ENCODE measurements around the gene ARHGAP25. TPM values are rescaled to one million over a fixed set of nuclear protein-coding genes. Genes with fewer than 3 reads are reported as not detected.

The ARHGAP25 gene
- total RNA-seq, 1 donor from 2014 or later: 3.1 TPM

DNA sequence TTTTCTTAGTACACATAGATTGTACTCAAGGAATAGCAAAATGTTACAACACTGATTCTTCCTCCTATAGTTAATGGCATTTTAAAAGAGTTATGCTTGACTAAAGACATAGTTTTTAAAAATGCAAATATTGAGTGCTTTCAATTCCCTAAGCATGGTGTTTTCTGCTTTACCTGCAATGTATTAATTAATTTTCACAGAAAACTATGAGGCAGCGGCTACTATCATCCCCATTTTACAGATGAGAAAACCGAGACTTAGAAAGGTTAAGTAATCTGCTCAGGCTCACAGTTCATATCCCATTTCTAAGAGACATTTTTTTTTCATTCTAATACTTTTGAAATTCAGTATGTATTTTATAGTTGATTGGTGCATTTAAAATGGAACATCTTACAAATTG, 98.6 kb downstream of the ARHGAP25 start:
- no peak for ATAC-seq

DNA sequence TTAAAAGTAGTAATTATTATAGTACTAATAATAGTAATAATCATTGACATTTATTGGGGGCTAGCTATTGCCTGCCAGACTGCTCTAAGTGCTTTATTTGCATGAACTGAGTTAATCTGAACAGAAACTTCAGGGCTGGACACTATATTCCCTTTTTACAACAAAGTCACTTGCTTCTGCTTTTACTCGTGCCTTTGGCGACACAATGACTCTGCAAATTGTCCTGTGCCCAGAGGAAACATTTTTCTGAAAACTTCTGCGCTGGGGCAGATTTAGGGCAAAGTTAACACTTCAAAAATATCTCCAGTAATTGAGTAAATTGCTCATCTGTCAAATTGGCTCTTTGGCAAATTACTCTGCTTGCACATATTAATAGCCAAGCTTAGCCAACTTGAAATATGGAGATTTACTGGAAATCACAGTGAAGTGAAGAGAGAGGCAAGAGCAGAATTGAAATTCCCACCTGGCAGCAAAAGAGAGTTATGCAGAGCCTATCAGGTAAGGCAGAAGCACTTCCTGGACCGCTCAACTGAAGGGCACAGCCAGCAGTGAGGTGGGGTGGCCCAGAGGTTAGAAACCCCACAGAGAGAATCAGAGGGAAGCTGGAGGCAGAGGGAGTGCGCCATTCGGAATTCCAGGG, 100.2 kb downstream of the ARHGAP25 start:
- ATAC-seq: no peak

DNA sequence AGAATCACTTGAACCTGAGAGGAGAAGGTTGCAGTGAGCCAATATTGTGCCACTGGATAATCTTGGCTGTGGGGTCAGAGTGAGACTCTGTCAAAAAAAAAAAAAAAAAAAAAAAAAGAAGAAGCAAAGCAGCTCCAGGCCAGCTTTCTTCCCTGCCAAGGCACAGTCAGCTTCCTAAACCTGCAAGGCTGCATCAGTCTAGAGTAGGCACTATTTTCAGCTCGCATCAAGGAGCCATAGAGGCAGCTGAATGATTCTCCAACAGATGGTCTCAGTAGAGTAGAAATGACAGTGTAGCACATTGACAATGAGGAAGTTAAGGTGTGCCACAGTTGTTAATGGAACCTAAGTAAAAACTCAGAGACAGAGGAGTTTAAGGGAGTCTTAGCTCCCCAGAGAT, 101.0 kb downstream of the ARHGAP25 start:
- ATAC-seq: no peak

DNA sequence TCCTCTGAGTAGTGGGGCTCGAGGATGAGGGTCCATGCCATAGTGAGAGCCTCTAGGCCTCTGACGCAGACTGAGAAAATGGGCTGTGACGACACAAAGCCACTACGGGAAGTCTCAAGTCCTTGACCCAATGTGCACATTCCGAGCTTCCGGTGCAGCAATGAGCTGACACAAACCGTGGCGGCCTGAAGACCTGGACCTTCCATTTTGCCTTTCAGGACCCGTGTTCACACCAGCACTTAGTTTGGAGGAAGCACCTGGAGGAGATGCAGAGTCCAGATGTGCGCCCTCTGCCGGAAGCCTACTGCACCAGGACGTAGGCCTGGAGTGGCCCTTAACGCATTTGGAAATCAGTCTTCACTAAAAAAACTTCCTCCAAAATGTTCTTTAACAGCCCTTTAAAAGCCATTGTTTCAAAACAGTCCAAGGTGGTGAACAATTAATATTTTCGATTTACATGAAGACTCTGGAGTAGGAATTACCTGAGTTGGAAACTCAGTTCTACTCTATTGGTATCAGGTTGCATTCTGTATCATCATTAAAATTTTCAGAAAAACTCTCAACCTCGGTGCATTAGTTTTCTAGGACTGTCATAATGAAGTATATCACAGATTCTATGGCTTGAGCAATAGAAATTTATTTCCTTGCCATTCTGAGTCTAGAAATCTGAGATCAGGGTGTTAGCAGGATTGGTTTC, 102.7 kb downstream of the ARHGAP25 start:
- ATAC-seq: peak; percentile 63

DNA sequence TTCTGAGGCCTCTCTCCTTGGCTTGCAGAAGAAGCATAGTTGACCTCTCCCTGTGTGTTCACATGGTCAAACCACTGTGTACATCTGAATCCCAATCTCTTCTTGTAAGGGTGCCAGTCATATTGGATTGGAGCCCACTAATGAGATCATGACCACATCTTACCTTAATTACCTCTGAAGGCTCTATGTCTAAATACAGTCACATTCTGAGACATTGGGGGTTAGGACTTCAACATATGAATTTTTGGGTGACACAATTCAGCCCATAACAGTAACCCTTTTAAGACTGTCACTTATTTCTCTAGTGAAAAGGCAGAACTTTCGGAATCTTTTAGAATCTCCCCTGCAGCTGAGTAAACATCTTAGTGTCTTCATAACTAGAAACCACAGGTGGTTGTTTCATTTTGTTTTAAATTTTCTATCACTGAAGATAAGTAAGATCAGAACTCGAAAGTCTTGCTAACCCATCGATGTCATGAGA, 103.3 kb downstream of the ARHGAP25 start:
- ATAC-seq: no peak

DNA sequence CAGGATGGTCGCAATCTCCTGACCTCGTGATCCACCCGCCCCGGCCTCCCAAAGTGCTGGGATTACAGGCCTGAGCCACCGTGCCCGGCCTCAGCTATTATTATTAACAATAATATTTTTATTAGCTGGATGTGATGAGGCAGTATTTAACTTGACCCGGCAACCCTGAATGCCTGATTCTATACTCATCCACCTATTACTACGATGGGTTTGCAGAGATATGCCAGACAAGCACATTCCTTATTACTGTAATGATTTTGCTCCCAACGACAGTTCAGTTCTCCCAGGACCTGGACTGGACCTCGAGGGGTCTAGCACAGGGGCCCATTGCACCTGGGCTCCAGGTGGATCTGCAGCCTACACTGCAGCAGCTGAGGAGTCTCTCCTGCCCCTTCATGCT, 104.0 kb downstream of the ARHGAP25 start:
- no peak for ATAC-seq

DNA sequence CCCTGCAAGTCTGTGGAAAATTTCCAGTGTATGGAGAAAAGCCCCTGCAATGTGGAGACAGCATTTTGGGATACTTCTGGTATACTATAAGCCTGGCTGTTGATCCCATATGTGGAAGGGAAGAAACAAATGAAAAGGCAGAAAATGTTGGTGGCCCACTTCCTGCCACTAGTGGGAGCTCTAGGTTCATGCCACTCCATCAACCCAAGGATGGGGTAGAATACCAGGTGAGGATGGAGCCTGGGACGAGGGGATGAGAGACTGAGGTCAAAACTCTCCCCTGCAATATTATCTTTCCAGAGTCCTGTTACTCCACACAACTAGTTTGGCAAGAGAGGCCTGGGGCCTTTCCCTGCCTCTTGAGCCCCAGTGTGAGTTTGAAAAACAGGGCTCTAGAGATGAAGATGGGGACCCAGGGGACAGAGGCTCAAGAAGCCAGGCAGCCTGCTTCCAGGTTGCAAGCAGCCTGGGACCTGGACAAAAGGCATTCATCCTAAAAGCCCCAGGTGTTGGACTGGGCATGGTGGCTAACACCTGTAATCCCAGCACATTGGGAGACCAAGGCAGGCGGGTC, 104.7 kb downstream of the ARHGAP25 start:
- ATAC-seq: no peak

DNA sequence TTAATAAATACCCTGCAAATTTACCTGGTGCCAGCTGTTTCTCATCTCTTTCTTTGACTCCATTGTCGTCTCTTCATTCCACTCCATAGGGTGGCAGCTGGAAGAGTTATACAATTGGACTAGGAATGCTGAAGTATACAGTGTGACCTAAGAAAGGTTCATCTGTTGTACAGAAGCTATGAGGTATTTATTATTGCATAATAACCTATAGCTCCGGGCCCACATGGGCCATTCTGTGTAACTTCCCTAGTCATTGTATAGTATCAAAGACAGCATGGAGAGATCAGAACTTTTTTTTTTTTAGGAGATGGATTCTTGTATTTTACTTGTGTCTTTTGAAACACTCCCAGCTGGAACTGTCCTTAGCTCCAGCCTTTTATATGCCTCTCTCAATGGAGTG, 110.4 kb downstream of the ARHGAP25 start:
- ATAC-seq: no peak

DNA sequence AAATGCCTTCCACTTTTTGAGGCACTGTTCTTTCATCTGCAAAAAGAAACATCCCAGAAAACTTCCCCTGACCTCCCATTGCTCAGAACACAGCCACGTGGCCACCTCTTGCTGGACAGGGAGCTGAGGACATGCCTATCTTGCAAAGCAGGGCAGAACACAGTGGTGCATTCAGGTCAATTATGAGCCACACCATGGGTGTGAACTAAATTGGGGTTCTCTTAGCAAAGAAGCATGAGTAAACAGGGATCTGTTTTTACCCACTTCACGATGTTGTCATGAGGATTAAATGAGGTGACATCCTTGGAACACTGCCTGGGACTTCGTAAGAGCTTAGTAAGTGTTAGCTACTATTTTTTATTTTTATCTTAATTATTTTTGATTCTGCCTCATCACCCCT, 111.5 kb downstream of the ARHGAP25 start:
- peak; percentile 69 for ATAC-seq

DNA sequence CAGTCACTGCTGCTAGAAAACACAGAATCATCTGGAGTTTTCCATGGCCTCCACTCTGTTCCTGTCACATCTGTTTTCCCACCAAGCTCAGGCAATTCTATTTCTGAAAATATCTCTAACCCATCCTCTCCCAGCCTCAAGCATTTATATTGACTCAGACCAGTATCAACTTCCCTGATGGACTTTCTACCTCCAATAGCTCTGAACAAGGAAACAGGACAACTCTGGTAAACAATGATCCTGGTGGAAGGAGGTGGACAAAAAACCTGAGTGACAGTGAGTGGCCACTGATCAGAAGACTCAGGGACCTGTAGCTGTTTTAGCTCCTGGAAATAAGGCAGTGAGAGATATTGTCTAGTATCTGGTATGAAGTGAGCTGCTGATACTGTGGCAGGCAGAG, 113.1 kb downstream of the ARHGAP25 start:
- no peak for ATAC-seq

DNA sequence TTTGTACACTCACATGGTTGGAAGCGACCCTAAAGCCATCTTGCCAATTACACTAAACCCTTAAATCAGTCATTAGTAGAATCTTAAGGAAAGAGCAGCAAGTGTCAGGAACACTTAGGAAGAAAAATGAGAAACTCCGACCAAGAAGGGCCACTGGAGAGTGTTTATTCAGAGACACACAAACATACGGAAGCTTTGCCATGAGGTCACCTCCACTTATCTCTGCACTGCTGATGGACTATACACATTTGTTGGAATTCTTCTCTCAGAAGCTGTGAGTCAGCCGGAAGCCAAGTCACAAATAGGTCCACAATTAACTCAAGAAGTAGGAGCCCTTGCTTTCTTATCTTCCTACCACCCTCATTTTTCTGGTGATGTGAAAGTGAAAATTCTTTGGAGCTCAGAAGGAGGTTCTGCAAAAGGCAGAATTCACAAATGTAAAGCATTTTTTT, 115.0 kb downstream of the ARHGAP25 start:
- ATAC-seq: no peak

DNA sequence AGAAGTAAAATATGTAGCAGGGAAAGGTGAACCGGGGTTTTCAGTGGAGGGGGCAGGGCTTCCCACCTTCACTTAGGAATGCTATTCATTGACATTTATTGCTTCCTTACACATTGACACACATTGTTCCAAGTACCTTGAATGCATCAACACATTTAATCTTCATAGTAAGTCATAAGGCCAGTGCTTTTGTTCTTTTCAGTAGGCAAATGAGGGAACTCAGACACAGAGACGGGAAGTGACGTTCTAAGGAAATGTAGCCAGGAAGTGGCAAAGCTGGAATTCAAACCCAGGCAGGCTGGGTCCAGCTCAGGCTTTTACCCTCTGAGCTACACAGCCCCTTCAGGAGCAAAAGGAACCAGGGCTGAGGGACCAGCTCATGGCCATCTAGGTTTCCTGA, 115.9 kb downstream of the ARHGAP25 start:
- no peak for ATAC-seq

DNA sequence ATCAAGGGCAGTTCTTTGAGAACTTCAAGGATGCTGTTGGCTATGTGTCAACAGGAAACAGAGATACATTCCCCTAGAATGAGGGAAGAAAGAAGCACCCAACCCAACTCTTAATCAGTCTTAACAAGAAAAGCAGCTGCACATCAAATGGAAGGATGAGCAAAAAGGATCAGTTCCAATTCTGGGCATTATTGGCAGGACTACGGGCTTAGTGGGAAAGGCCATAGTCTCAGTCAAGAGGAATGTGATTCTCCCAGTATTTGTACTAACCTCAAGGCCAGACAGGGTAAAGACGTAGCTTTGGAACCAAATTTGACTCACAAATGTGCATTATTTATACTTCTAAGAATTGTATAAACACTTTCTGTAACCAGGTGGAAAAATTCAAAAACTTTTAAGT, 118.4 kb downstream of the ARHGAP25 start:
- ATAC-seq: no peak

DNA sequence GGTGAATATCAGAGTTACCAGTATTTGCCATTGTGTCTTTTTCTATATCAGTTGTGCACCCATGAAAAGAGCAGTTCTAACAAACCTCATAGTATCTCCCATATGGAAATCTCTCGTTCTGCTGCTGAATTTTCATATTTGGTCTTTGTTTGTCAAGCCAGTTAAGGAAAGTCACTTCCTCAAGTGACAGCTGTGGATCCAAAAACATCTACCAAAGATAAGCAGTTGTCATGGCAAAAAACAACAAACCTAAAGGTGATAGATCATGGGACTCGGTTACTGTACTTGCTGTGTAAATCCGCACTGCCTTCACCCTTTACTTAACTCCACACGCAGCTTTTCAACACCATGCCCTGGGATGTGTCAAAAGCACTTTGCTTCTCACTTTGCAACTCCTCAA, 119.3 kb downstream of the ARHGAP25 start:
- ATAC-seq: no peak

DNA sequence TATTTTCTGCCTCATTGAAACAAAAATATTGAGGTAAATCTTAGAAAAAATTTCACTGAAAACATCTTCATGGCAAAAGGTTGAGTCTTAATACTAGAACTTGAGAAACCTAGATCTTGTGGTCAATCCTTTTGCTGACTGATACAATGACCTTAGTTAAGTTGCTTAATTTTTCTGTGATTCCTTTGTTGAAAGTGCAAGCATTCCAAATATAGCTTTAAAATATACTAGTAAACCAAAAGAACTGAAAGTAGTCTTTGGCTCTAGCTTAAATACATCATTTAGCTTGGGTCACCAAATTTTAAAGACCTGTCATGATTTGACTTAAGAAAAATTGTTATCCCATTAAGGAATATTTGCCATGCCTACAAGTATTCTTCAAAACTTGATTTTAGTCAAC, 119.9 kb downstream of the ARHGAP25 start:
- ATAC-seq: no peak

DNA sequence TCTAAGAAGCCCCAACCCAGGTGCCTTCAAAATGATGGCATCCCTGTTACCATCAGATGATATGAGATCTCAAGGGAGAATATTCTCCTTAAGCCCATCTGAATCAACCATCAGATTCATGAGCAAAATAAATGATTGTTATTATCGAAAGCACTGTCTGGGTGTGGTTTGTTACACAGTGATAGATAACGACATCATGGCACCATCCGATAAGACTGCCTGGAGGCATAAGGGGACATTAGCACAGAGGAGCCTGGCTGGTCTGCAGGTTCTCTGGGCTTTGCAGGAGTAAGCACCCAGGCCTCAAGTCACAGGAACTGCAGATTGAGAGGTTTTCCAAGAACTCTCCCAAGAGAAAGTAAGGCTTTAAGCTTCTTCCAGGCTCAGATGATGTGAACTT, 120.9 kb downstream of the ARHGAP25 start:
- ATAC-seq: no peak

DNA sequence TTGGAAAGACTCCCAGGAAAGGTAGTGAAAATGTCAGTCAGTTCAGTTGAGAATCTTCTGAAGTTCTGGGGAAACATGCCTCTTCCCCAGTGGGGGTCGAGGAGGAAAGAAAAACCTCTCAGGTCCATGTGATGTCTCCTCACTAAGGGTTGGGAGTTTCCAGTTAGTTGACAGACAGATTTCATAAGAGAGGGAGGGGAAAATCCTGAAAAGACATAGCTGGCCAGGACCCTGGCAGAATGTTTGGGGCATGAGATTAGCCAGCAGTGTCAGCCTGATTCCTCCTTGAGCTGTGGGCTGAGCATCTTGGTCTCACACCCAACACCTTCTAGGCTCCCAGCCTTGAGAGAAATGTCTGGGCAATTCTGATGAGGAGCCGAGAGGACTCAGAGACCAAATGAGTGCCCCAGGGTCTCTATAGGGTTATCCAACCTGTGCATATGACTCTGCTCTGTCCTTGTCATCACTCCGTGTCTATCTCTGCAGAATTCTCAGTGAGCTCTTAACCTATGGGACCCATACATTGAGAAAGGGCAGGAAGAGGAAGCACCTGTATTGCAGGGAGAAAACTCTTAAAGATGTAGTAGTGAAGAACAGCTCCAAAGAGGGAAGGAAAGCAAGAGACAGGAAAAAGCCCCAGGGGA, 122.7 kb downstream of the ARHGAP25 start:
- ATAC-seq: no peak

DNA sequence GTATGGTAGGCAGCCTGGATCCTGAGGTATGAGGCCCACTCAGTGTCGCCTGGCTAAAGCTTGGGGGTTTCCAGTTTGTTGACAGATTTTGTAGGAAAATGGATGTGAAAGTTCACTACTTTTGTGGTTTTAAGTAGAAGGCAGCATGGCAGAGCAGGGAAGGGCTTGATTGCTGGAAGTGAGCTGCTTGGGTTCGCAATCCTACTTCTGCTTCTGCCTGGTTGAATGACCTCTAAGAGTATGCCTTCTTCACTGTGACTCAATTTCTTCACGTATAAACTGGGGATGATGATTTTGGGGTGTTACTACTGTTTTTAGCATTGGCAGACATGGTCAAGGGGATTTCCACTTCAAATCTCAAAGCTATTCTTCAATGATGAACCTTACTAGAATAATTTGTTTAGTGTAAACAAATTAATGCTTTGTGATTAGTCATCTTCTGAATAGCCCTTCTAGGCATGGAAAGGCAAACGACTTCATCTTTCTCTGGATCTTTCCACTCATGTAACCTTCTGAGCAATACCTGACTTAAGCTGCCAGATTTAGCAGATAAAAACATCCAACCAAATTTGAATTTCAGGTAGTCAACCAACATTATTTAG, 123.3 kb downstream of the ARHGAP25 start:
- no peak for ATAC-seq

DNA sequence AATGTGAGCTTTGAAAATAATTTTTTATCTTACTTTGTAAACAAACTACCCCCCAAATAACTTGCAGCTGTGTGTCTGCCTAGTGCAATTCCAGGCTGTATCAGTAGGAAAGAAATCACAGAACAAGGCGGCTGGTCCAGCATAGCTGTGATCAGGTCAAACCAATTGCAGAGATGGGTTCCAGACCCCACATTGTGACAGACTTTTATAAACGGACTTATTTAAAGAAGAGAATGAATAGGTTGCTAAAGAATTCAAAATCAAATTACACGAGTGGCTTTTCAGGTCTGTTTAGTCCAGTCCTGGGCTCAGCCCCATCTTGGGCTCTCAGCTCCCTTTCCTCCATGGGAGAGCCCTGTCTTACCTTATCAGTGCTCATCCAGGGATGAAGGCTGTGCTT, 125.5 kb downstream of the ARHGAP25 start:
- ATAC-seq: no peak

DNA sequence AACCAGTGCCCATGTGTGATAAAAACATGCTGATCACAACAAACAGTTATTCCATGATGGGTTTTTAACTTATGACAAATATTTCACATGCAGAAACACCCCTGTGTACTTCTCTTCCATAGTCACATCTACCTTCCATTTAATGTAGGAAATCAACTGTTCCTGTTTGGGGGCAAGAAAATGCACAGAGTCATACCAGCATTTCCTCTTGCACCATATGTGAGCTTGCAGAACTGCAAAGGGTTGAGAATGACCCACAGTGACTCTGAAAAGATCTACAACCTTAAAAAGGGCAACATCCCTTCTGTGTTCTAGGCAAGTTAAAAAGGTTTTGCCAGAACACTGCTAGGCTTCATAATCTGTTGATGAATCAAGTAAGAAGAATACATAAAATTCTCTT, 126.7 kb downstream of the ARHGAP25 start:
- ATAC-seq: no peak

DNA sequence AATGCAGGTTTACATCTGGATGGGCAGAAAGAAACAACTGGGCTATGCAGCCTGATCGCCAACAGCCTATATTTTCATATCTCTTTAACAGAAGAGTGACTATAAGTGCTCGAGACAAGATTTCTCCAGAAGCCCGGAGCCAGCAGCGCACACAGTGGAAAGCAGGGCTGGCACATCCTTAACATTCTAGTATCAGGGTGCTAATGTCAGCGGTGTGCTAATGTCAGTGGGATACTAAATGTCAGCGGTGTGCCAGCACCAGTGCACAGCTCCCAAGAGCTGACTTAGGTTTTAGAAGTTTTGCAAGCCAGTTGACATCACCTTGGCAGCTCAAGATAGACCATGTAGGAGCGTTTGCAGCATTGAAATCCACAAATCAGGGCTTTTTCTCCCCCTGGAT, 128.3 kb downstream of the ARHGAP25 start:
- ATAC-seq: no peak

DNA sequence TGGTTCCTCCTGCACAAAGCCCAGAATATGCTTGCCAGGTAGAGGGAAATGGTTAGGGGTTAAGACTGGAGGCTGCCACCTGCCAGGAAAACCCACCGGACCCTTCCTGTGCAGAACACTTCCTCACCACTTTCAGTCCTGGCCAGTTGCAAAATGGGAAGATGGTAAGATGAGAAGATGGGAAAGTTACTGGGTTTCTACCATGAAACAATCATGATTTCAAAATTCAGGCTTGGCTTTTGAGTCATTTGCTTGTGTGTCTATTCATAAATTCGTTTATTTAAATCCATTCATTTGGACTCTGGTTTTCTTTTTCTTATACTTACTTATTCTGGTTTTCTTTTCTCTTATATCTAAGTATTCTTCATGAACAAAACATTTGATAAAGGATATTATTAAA, 129.4 kb downstream of the ARHGAP25 start:
- ATAC-seq: no peak

DNA sequence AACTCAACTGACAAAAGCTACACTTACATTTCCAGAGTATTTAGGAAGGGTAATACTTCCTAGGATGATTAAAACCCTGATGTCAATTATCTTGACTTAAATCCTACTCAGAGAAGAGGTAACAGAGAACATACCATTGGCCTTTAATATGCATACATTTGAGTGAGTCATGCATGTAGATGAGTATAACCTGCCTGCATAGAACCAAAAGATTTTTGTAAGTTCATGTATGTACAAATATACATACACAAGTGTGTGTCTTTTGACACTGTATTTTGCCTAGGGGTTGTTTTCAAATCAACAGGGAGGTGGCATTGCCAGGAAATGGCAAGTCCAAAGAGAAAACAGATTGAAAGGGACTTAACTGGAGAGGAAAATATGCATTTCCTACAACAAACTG, 130.5 kb downstream of the ARHGAP25 start:
- ATAC-seq: no peak
